ENCODE data around the gene CEP70.

DNA sequence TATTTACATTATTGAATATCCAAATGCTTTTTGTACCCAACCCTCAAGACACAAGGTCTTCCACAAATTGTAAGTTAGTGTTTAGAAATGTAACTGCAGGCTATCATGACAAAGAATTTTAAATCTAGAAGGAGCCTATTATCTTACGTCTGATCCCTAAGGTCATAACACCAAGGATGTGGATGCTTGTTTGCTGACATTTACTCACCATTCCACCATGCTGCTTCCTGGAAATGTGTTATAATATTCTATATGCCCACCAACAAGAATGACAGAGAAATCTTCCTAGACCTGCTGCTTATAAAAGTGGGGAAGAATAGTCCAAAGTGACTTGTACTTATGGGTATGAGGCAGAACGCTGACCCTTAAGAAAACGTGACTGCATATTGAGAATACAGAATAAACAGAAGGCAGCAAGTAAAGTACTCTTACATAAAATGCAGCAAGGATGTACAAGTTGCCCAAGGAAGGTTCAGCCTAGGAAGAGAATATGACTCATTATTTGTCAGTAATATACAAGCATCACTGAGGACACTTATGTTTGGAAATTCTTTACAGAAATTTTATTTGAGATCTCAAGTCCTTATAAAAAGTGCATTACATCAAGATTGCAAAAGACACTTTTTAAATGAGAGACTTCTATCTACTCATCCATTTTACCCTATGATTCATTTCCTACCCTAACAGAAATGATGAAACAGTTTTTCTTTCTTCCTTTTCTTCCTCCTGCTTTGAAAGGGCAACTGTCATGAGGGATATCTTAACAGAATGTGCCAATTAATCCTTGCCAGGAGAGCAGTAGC, 100.1 kb downstream of the CEP70 start:
- TF ChIP-seq POLR2A (IDR thresholded peaks at IDR 0.05): no peak
- TF ChIP-seq, protein P1, sequence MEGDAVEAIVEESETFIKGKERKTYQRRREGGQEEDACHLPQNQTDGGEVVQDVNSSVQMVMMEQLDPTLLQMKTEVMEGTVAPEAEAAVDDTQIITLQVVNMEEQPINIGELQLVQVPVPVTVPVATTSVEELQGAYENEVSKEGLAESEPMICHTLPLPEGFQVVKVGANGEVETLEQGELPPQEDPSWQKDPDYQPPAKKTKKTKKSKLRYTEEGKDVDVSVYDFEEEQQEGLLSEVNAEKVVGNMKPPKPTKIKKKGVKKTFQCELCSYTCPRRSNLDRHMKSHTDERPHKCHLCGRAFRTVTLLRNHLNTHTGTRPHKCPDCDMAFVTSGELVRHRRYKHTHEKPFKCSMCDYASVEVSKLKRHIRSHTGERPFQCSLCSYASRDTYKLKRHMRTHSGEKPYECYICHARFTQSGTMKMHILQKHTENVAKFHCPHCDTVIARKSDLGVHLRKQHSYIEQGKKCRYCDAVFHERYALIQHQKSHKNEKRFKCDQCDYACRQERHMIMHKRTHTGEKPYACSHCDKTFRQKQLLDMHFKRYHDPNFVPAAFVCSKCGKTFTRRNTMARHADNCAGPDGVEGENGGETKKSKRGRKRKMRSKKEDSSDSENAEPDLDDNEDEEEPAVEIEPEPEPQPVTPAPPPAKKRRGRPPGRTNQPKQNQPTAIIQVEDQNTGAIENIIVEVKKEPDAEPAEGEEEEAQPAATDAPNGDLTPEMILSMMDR (IDR thresholded peaks at IDR 0.05): no peak
